Activated T-cell treated with anti-CD3 and anti-CD28 coated beads, Interleukin-2, amount 50 U/mL, for 24 hours (primary cell): ENCODE data around the gene ATP6V1G3.
A peak's percentile ranks its signal among the peaks of the same experiment; 100 is the strongest.
"Not testable (repeated sequence)": the region's sequence is repeated elsewhere in the genome, so short reads cannot be mapped to it uniquely, and the experiment has no call there.

Experiments
- DNase-seq: peaks from one replicate; pipeline ENCODE4 v3.0.0-alpha.2; 2020
- H3K27ac Mint-ChIP-seq: 2 replicates; pipeline ENCODE4 v1.8.0; 2020; ENCODE audit warnings: mild to moderate bottlenecking, mixed read lengths
- H3K27me3 Mint-ChIP-seq: 2 replicates; pipeline ENCODE4 v1.8.0; 2020; ENCODE audit warnings: mixed read lengths
- H3K36me3 Mint-ChIP-seq: 2 replicates; pipeline ENCODE4 v1.8.0; 2020; ENCODE audit warnings: low read depth, mixed read lengths
- H3K4me1 Mint-ChIP-seq: 2 replicates; pipeline ENCODE4 v1.8.0; 2020; ENCODE audit warnings: low read depth, mixed read lengths
- H3K4me3 Mint-ChIP-seq: 2 replicates; pipeline ENCODE4 v1.8.0; 2020; ENCODE audit warnings: mild to moderate bottlenecking, moderate library complexity, mixed read lengths
- H3K9me3 Mint-ChIP-seq: 2 replicates; pipeline ENCODE4 v1.8.0; 2020; ENCODE audit warnings: mixed read lengths

ATP6V1G3 gene

GRCh38 chr1:198529414-198529813 lies 11.1 kb downstream of the ATP6V1G3 start:
- H3K27me3 Mint-ChIP-seq: no peaks in the 10 kb centered on the region
- peaks cover 71% of the 10 kb centered on the region for H3K4me1 Mint-ChIP-seq
- peaks cover 7% of the 10 kb centered on the region for H3K9me3 Mint-ChIP-seq
- peaks cover 3% of the 10 kb centered on the region for H3K36me3 Mint-ChIP-seq
- no peak overlapping the region for H3K27ac Mint-ChIP-seq
- no peak overlapping the region for H3K4me3 Mint-ChIP-seq
- DNase-seq: no peak

- H3K36me3 Mint-ChIP-seq: peaks cover 2% of the 10 kb centered on the region
- no peak overlapping the region for H3K27ac Mint-ChIP-seq
Measured at GRCh38 chr1:198528364-198528763, 12.1 kb downstream of the ATP6V1G3 start.

GRCh38 chr1:198524556-198524955 lies 15.9 kb downstream of the ATP6V1G3 start:
- Mint-ChIP-seq H3K27ac (peak overlapping the region; percentile 95), H3K4me1 (peaks cover 79% of the 10 kb centered on the region), H3K9me3 (no peaks in the 10 kb centered on the region), H3K4me3 (peak overlapping the region; percentile 67), H3K27me3 (no peaks in the 10 kb centered on the region), H3K36me3 (no peaks in the 10 kb centered on the region)
- no peak for DNase-seq

More at GRCh38 chr1:198528364-198528763, 12.1 kb downstream of the ATP6V1G3 start:
- Mint-ChIP-seq H3K27me3 (no peaks in the 10 kb centered on the region), H3K9me3 (peaks cover 2% of the 10 kb centered on the region), H3K4me1 (peaks cover 67% of the 10 kb centered on the region), H3K4me3 (no peak overlapping the region)
- DNase-seq: no peak

GRCh38 chr1:198524127-198524526 lies 16.4 kb downstream of the ATP6V1G3 start:
- H3K36me3 Mint-ChIP-seq, H3K9me3 Mint-ChIP-seq, H3K27me3 Mint-ChIP-seq: not testable (repeated sequence)
- H3K27ac Mint-ChIP-seq: peak overlapping the region; percentile 95
- peak overlapping the region; percentile 67 for H3K4me3 Mint-ChIP-seq
- H3K4me1 Mint-ChIP-seq: peaks cover 81% of the 10 kb centered on the region
- peak; percentile 57 for DNase-seq

- Mint-ChIP-seq H3K4me3 (peak overlapping the region; percentile 67), H3K36me3 (no peaks in the 10 kb centered on the region), H3K9me3 (no peaks in the 10 kb centered on the region), H3K27ac (peak overlapping the region; percentile 95), H3K27me3 (no peaks in the 10 kb centered on the region), H3K4me1 (peaks cover 87% of the 10 kb centered on the region)
- DNase-seq: no peak
Measured at GRCh38 chr1:198523182-198523950, 17.1 kb downstream of the ATP6V1G3 start.

- Mint-ChIP-seq H3K4me1 (peaks cover 80% of the 10 kb centered on the region), H3K36me3 (no peaks in the 10 kb centered on the region), H3K27ac (peak overlapping the region; percentile 99), H3K4me3 (peak overlapping the region; percentile 78), H3K9me3 (no peaks in the 10 kb centered on the region), H3K27me3 (no peaks in the 10 kb centered on the region)
- DNase-seq: no peak
Measured at GRCh38 chr1:198520524-198521254, 19.8 kb downstream of the ATP6V1G3 start.

GRCh38 chr1:198519639-198520501 lies 20.6 kb downstream of the ATP6V1G3 start:
- no peaks in the 10 kb centered on the region for H3K36me3 Mint-ChIP-seq
- H3K27ac Mint-ChIP-seq: peak overlapping the region; percentile 99
- no peaks in the 10 kb centered on the region for H3K27me3 Mint-ChIP-seq
- peak overlapping the region; percentile 78 for H3K4me3 Mint-ChIP-seq
- peak; percentile 41 for DNase-seq
- H3K4me1 Mint-ChIP-seq: peaks cover 81% of the 10 kb centered on the region
- H3K9me3 Mint-ChIP-seq: no peaks in the 10 kb centered on the region

GRCh38 chr1:198517623-198518199 lies 22.8 kb downstream of the ATP6V1G3 start:
- no peaks in the 10 kb centered on the region for H3K9me3 Mint-ChIP-seq
- DNase-seq: no peak
- H3K27ac Mint-ChIP-seq: no peak overlapping the region
- H3K4me1 Mint-ChIP-seq: peaks cover 65% of the 10 kb centered on the region
- no peaks in the 10 kb centered on the region for H3K36me3 Mint-ChIP-seq
- H3K4me3 Mint-ChIP-seq: no peak overlapping the region
- H3K27me3 Mint-ChIP-seq: no peaks in the 10 kb centered on the region

- no peak for DNase-seq
- Mint-ChIP-seq H3K27ac (no peak overlapping the region), H3K9me3 (peaks cover 20% of the 10 kb centered on the region), H3K27me3 (no peaks in the 10 kb centered on the region), H3K4me3 (no peak overlapping the region), H3K36me3 (no peaks in the 10 kb centered on the region), H3K4me1 (peaks cover 13% of the 10 kb centered on the region)
Measured at GRCh38 chr1:198500096-198500495, 40.4 kb downstream of the ATP6V1G3 start.

GRCh38 chr1:198499588-198499987 lies 40.9 kb downstream of the ATP6V1G3 start:
- no peak for DNase-seq
- Mint-ChIP-seq H3K27me3 (no peaks in the 10 kb centered on the region), H3K4me3 (no peak overlapping the region), H3K36me3 (no peaks in the 10 kb centered on the region), H3K27ac (no peak overlapping the region), H3K4me1 (peaks cover 13% of the 10 kb centered on the region), H3K9me3 (peaks cover 20% of the 10 kb centered on the region)

GRCh38 chr1:198498881-198499280 lies 41.6 kb downstream of the ATP6V1G3 start:
- H3K4me3 Mint-ChIP-seq: no peak overlapping the region
- no peak for DNase-seq
- H3K27me3 Mint-ChIP-seq: no peaks in the 10 kb centered on the region
- H3K4me1 Mint-ChIP-seq: peaks cover 13% of the 10 kb centered on the region
- no peaks in the 10 kb centered on the region for H3K36me3 Mint-ChIP-seq
- peaks cover 19% of the 10 kb centered on the region for H3K9me3 Mint-ChIP-seq
- H3K27ac Mint-ChIP-seq: no peak overlapping the region

- peaks cover 13% of the 10 kb centered on the region for H3K4me1 Mint-ChIP-seq
- H3K27me3 Mint-ChIP-seq: no peaks in the 10 kb centered on the region
- H3K9me3 Mint-ChIP-seq: peaks cover 10% of the 10 kb centered on the region
- H3K4me3 Mint-ChIP-seq: no peak overlapping the region
- H3K36me3 Mint-ChIP-seq: no peaks in the 10 kb centered on the region
- no peak for DNase-seq
- no peak overlapping the region for H3K27ac Mint-ChIP-seq
Measured at GRCh38 chr1:198498103-198498385, 42.4 kb downstream of the ATP6V1G3 start.

- Mint-ChIP-seq H3K27me3 (no peaks in the 10 kb centered on the region), H3K27ac (no peak overlapping the region), H3K36me3 (no peaks in the 10 kb centered on the region), H3K4me1 (peaks cover 13% of the 10 kb centered on the region), H3K4me3 (no peak overlapping the region), H3K9me3 (peaks cover 10% of the 10 kb centered on the region)
- DNase-seq: no peak
Measured at GRCh38 chr1:198497326-198498102, 43.0 kb downstream of the ATP6V1G3 start.
